ENCODE measurements around the gene DHRSX.
A peak's percentile ranks its signal among the peaks of the same experiment; 100 is the strongest.
"Not testable (repeated sequence)": the region's sequence is repeated elsewhere in the genome, so short reads cannot be mapped to it uniquely, and the experiment has no call there.

Gene DHRSX

DNA sequence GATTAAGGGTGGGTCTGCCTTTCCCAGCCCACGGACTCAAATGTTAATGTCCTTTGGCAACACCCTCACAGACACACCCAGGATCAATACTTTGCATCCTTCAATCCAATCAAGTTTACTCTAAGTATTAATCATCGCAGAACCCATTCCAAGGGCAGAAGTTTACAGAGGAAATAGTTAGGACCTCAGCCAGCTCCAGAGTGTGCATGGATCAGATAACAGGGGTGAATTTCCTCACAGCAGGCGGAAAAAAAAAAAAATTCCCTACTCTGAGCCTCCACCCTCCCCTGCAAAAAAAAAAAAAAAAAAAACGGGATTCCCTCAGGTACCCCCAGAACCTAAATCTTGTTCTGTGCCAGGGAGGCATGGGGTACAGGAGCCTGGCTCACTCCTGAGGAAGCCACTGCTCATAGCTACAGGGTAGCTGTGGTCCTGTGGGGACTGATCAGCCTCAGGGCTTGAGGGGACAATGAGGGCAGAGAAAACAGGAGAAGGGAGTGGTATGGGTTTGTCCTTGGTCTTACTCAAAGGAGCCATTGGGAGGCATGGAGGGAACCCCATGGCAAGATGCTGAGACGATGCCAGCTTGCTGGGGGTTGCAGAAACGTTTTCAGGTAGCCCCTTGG is 113.0 kb downstream of the DHRSX start:
- no peak for DNase-seq

DNA sequence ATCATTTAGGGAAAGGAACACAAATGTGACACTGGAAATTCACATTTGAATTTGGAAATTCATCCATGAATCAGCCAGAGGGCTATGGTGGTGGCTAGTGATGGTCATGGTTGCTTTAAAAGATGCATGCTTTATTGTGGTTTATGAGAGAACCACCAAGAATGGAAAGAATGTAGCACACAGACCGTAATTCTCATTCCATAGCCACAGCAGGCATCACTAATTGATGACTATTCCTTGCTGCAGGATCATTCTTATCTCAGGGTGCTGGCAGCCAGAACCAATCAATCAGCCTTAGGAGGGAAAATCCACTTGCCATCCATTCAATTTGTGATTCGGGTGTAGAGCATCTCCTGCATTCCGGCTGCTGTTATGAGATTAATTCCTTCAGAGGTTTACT is 115.6 kb downstream of the DHRSX start:
- DNase-seq, result no peak

DNA sequence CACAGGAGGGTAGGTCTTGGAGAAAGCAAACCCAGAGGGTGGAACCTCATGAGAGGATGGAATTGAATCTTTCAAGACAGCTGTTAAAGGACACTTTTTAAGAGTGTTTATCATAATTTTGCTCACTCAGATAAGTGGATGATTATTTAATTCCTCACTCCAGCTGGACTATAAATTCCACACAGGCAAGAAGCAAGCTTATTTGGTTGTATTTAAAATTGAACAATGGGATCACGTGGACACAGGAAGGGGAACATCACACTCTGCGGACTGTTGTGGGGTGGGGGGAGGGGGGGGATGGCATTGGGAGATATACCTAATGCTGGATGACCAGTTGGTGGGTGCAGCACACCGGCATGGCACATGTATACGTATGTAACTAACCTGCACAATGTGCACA is 116.3 kb downstream of the DHRSX start:
- no peak for DNase-seq

DNA sequence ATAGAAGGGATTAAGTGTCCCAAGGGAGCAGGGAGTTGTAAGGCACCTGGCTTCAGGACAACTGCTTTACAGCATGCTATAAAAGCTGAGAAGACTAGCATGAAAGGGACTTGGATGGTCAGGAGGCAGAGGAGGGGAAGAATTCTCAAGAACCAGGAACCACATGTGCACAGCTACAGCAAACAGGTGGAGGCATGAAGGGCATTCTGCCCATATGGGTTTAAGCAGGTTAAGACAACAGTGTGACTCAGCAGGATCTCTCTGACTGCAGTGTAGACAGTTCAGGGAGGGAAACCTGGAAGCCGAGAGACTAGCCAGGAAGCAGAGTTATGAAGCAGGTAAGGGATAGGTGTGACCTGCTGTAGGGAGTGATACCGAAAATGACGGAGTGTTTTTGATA is 117.0 kb downstream of the DHRSX start:
- no peak for DNase-seq

DNA sequence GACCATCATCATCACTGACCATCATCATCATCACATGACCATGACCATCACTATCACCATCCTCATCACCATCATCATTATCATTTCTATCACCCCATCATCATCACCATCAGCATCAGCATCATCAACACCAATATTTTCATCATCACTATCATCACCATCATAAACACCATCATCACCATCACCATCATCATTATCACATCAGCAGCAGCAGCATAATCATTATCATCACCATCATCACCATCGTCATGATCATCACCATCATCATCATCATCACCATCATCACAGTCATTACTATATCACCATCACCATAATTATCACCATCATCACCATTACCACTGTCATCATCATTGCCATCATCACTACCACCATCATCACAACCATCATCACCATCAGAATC is 117.6 kb downstream of the DHRSX start:
- no peak for DNase-seq

DNA sequence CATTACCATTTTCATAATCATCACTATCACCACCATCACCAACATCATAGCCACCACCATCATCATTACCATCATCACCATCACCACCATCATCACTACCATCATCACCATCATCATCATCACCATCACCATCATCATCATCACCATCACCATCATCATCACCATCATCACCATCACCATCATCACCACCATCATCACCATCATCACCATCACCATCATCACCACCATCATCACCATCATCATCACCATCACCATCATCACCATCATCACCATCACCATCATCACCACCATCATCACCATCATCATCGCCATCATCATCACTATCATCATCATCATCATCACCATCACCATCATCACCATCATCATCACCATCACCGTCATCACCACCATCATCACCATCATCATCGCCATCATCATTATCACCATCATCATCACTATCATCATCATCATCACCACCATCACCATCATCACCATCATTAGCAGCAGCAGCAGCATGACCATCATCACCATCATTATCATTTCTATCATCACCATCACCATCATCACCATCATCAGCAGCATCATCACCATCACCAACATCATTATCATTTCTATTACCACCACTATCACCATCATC is 118.2 kb downstream of the DHRSX start:
- DNase-seq, result not testable (repeated sequence)

DNA sequence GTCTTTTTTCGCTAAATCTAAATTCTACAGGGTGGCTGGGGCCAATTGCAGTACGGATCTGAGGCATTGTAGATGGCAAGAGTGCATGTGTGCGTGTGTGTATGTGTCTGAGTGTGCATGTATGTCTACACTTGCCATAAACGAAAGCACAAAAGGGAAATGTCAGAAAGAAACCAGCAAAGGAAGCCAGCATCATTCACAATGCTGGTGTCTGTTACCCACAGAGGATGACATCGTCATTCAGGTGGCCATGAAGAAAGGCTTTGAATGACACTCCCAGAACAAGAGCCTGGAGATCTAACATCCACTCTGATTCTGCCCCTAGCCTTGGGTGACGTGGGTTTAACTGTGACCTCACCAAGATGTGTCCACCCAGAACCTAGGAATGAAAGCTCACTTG is 124.6 kb downstream of the DHRSX start:
- DNase-seq, result no peak

DNA sequence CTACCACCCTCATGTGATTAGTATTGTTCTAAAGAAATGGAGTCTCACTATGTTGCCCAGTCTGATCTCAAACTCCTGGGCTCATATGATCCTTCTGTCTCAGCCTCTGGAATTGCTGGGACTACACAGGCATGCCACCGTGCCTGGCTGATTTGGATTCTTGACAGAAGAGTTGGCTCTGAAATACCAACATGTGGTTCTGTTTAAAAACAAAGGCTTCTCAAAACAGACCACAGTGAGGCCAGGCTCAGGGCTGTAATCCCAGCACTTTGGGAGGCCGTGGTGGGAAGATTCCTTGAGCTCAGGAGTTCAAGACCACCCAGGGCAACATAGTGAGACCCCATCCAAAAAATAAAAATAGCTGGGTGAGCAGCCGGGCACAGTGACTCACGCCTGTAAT is 126.7 kb downstream of the DHRSX start:
- DNase-seq, result no peak

DNA sequence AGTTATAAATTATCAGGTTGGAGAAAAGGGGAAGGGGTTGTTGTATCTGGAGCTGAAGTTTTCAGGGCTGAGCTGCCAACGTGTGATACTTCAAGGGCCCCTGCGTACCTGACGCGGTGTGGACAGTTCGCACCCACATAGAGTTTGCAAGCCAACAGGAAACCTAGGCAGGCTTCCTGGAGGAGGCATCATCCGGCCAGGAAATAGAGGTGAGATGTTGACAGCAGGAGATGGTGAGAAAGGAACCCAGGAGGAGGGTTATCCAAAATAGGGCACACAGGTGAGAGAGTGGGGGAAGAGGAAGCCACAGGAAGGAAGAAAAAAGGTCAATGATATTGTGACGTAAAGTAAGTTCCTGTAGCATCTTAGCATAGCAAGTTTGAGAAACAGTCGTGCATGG is 127.2 kb downstream of the DHRSX start:
- DNase-seq, result peak; percentile 31

DNA sequence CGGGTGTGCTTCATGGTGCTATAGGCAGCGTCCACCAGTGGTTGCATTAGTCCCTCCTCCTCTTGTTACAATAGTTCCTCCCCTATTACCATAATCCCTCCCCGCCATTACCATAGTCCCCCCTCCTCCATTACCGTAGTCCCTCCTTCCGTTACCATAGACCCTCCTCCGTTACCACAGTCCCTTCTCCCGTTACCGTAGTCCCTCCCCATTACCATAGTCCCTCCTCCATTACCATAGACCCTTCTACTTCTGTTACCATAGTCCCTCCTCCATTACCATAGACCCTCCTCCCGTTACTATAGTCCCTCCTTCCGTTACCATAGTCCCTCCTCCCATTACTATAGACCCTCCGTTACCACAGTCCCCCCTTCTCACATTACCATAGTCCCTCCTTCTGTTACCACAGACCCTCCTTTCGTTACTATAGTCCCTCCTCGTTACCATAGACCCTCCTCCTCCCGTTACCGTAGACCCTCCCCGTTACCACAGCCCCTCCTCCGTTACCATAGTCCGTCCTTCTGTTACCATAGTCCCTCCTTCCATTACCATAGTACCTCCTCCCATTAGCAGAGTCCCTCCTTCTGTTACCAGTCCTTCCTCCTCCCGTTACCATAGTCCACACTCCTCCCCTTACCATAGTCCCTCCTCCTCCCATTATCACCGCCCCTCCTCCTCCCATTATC is 129.6 kb downstream of the DHRSX start:
- DNase-seq, result no peak

DNA sequence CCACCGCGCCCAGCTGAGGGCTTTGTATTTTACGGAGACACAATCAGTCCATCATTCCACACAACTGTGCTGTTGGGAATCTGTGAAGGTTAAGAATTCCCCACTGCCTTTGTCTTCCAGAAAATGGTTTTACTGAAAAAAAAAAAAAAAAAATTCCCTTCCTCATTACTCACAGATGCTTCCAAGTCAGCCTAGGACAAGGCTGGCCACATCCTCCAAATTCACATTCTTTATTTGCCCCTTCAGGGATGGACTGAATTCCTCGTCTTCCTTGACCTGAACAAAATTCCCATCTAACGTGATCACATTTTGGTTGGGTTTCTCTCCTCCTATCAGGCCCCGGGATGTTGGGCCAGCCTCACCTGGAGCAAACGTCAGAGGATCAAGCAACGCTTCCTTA is 130.3 kb downstream of the DHRSX start:
- DNase-seq, result no peak

DNA sequence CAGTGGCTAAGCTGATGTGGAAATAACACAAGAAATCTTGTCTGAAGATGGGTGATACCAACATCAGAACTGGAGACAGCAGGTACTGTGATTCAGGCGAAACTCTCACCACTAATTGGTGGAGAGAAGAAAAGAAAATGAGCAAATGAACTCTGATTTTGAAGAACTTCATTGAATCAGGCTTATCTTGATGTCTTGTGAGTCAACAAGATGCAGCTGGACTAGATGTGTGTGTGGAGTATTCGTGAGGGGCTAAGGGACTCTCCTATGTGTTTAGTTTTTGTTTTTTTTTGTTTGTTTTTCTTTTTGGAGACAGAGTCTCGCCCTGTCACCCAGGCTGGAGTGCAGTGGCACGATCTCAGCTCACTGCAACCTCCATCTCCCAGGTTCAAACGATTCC is 131.6 kb downstream of the DHRSX start:
- DNase-seq, result no peak

DNA sequence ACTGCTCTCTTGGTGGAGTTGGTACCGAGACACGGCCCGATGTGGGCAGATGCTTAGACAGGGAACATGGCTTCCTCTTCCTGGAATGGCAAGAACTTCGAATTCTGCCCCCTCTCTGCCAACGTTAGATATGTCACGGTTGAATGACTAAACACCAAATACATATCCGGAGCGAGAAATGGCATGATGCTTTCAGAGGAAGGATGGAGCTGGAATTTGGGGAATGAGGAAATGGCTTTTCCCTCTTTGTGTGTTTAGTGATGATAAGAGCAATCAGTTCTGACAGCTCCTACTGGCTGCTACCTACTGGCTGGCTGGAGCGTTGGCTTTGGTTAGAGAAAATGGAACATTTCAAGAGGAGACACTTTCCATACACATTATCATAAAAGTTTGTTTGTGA is 140.0 kb downstream of the DHRSX start:
- no peak for DNase-seq

DNA sequence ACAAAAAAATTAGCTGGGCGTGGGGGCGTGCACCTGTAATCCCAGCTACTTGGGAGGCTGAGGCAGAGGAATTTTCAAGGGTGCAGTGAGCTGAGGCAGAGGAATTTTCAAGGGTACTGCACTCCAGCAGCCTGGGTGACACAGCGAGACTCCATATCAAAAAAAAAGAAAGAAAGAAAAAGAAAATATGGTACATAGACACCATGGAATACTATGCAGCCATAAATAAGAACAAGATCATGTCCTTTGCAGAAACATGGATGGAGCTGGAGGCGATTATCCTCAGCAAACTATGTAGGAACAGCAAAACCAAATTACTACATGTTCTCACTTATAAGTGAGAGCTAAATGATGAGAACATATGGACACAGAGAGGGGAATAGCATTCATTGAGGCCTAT is 141.3 kb downstream of the DHRSX start:
- DNase-seq, result not testable (repeated sequence)

DNA sequence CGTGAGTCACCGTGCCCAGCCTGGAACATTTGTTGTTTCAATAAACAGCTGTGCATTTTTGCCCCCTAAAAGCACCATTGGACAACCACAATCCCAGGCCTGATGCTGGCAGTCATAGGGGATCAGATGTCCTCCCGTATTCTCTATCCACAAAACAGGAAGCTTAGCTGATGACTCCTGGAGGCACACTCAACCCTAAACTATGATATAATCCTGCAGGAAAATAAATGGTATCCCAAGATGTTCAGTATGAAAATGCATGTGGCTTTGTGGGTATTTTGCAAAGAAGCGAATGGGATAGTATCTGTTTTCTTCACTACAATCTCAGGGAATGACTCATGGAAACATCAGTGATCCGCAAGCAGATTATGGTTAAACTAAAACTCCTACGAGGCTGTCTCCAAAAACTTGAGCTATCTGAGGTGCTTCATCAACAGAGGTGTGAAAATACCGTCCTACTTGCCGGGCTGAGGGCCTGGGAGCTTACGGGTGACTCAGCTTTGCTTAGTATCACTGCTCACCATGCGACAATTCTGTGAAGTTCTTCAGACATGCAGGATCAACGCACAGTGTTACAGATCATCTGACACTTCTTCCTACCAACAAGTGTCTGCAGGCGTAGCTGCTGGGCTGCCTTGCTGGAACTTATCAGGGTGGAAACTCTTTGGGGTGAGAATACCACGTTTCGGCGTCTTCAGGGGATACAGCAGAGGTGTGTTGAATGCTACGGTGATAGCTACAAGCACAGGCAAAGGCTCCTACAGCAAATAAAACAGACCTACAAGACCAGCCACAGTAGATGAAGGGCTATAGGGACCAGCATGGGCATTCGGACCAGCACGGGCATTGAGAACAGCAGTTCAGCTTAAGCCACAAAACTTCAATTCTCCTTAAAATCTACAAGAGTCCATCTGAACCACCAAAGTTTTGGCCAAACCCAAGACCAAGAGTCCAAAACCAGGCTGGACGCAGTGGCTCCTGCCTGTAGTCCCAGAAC is 148.5 kb downstream of the DHRSX start:
- no peak for DNase-seq

DNA sequence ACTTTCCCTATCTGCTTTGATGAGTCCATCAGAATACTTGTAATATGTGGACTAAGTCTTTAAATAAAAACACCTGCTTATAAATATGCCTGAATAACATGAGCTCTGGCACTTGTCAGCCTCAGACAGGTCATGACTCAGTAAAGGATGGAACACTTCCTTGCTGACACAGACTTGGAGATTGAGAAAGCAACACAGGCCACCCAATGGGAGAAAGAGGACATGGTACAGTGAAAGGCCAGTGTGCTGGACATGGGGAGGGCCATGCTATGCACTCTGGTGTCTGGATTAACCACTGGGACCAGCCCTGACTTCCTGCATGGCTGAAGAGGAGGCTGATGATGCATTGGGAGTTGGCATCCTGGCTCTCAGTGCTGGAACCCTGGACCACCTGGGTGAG is 149.5 kb downstream of the DHRSX start:
- DNase-seq, result no peak

DNA sequence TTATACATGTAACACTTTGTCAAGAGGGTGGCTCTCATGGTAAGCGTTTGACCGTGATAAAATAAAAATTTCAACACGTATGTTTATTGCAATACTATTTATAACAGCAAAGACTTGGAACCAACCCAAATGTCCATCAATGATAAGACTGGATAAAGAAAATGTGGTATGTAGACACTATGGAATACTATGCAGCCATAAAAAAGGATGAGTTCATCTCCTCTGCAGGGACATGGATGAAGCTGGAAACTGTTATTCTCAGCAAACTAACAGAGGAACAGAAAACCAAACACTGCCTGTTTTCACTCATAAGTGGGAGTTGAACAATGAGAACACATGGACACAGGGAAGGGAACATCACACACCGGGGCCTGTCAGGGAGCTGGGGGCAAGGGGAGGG is 150.1 kb downstream of the DHRSX start:
- not testable (repeated sequence) for DNase-seq

DNA sequence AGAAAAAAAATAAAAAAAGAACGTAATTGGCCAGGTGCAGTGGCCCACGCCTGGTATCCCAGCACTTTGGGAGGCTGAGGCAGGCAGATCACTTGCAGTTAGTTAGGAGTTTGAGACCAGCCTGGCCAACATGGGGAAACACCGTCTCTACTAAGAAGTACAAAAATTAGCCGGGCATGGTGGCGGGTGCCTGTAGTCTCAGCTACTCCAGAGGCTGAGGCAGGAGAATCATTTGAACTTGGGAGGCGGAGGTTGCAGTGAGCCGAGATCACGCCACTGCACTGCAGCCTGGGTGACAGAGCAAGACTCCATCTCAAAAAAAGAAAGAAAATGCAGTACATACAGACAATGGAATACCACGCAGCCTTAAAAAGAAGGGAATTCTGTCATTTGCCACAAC is 150.7 kb downstream of the DHRSX start:
- not testable (repeated sequence) for DNase-seq

DNA sequence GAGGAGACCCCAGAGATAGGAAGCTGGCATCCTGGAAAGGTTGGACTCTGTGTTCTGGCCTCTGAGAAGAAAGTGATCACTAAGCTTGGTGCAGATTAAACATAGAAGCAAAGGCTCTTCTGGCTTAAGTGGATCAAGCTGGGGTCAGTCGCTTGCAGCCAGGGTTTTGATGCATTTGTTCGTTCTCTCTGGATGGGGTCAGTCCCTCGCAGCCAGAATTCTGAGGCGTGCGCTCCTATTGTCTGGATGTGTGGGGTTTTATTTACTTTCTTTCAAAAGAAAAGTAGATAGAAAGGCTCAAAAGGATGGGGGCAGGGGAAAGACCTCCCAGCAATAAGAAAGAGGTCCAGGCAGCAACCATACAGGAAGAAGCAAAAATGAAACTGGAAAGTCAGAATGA is 152.6 kb downstream of the DHRSX start:
- DNase-seq, result no peak

DNA sequence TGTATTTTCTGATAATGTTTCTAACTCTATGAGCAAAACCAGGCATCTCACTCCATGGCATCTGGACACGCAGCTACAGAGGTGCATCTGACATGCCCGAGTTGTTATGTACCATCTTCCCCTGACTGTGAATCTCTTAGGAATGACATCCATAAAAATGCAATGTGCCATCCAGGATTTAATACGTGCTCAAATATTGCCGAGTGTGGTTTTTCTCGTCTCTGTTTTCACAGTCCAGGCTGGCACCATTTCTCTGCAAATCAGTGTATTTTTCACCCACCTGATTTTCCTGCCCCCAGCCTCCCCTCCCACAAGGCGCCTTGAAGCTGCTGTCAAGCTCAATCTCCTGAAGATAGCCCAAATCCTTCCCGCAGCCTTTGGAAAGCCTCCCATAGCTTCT is 154.6 kb downstream of the DHRSX start:
- no peak for DNase-seq

DNA sequence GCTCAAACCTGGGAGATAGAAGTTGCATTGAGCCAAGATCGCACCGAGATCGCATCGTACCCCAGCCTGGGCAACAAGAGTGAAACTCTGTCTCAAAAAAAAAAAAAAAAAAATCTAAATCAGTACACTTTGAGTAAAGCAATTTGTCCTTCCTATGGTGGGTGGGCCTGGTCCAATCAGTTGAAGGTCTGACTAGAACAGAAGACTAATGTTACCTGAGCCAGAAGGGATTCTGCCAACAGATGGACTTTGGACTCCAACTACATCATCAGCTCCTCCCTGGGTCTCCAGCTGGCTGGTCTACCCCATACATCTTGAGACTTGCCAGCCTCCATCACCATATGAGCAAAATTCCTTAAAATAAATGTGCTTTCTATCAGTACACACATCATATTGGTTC is 155.2 kb downstream of the DHRSX start:
- no peak for DNase-seq

DNA sequence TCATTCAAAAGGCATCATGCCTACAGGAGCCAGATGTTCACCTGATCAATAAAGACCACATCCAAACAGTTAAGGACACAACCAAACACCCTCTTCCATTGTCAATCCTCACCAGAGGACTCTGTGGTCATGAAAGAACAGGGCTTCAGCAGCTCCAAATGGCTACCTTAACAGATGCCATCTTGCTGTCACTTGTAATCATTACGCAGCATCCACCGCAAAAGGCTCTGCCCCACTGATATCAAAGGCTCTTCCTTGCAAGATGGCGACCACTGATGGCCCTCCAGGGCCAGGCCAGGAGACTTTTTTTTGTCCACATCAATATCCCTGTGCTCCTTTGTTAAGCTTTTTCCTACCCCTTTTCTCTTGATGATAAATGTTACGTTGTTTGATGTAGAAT is 157.4 kb downstream of the DHRSX start:
- no peak for DNase-seq

DNA sequence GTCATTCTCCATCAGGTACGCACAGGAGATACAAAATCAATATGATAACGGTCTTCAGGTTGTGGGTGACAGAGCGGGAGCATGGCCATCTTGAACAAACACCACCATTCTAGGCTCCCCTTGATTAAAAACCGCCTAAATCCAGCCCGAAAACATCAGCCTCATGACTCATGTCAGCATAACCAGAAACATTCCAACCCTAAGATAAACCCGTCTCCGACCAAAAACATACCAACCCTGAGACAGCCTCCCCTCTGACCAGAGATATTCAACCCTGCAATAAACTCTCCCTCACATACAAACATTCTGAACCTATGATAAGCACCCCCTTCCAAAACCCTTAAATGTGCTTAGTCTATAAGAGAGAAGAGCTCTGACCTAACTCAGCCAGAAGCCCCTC is 157.9 kb downstream of the DHRSX start:
- no peak for DNase-seq

All from CD4-positive, alpha-beta T cell treated with Interleukin-21 for 1 hour (primary cell).